Thyroid gland (tissue), 4 donors: Measurements from ENCODE around the gene METTL1.

Source experiments
- CTCF ChIP-seq, 6 experiments: fragments of 200-600 bp in 3 of 6; fragments of 450-650 bp in 3 of 6; sonication (generic) in 3 of 6; IDR thresholded peaks; one replicate each; pipeline ENCODE4 v1.5.1; 2016 to 2019; ENCODE audit warnings: antibody characterized with exemption in 6 of 6, mild to moderate bottlenecking in 2 of 6, inconsistent platforms in 1 of 6, moderate library complexity in 1 of 6
- POLR2A ChIP-seq, 2 donors: fragments of 450-650 bp; IDR thresholded peaks; one replicate each; pipeline ENCODE4 v1.6.1; 2017; ENCODE audit warnings: antibody characterized with exemption in 2 of 2, mild to moderate bottlenecking in 2 of 2, moderate library complexity in 1 of 2

GRCh38 chr12:57732726-57733593 lies 38.9 kb downstream of the METTL1 start:
- TF ChIP-seq CTCF (IDR thresholded peaks at IDR 0.05) = no peak
- no peak for TF ChIP-seq POLR2A (IDR thresholded peaks at IDR 0.05)
